AG09309 (cell line): ENCODE results near the gene ZC3H13.

Experiments
- DNase-seq: peaks from one replicate; pipeline ENCODE4 v3.0.0-alpha.2; 2010; ENCODE audit warnings: low read depth
- H3K4me3 ChIP-seq: 2 replicates; pipeline ENCODE4 v1.5.1; 2011; ENCODE audit warnings: mild to moderate bottlenecking, low read depth, low read length, moderate library complexity; ENCODE audit not compliant: control insufficient read depth
- CTCF ChIP-seq: IDR thresholded peaks from 2 replicates; pipeline ENCODE4 v1.5.1; 2011; ENCODE audit warnings: mild to moderate bottlenecking, low read depth, low read length, inconsistent platforms; ENCODE audit not compliant: insufficient read depth, control insufficient read depth; ENCODE audit errors: missing control alignments

Gene ZC3H13

DNA sequence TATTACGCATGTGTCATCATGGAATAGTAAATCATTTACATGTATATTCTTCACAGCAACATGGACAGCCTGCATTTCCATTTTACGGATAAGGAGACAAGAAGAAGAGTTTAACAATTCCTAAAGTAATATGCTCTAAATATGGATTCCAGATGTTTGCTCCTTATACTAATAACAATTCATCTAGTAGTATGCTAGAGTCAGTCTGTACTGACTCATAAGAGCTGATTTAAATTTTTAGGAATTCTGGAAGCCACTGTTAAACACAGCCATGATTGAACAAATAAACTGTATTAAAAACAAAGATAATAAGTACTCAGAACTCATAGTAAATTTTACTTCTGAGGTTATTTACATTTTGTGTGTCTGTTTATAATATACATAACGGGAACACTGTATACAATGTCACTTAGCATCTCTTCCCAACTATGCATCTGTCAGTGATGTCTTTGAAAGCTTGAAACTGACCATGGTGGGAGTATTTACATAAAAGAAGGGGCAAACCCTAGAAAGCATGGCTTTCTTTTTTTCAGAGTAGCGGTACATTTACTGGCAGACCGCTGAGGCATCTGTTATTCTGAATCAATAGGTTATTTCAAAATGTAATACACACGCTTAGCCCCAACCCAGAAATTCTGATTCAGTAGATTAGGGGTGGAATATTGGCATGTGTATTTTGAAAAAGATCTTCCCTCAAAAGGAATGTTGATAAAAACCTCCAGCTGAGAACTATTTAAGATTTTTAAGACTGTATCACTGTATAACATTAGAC is 12.9 kb downstream of the ZC3H13 start:
- TF ChIP-seq CTCF = no peak
- no peak for DNase-seq
- H3K4me3 ChIP-seq = no peak overlapping the region

- no peak for TF ChIP-seq CTCF
- no peak for DNase-seq
- H3K4me3 ChIP-seq = no peak overlapping the region
Measured at GRCh38 chr13:46038296-46038695, 14.2 kb downstream of the ZC3H13 start.

GRCh38 chr13:46035066-46035465 is 17.5 kb downstream of the ZC3H13 start:
- TF ChIP-seq CTCF = no peak
- no peak for DNase-seq
- no peak overlapping the region for H3K4me3 ChIP-seq

- no peak for TF ChIP-seq CTCF
- no peak overlapping the region for H3K4me3 ChIP-seq
- no peak for DNase-seq
Measured at GRCh38 chr13:46032341-46032740, 20.2 kb downstream of the ZC3H13 start.

DNA sequence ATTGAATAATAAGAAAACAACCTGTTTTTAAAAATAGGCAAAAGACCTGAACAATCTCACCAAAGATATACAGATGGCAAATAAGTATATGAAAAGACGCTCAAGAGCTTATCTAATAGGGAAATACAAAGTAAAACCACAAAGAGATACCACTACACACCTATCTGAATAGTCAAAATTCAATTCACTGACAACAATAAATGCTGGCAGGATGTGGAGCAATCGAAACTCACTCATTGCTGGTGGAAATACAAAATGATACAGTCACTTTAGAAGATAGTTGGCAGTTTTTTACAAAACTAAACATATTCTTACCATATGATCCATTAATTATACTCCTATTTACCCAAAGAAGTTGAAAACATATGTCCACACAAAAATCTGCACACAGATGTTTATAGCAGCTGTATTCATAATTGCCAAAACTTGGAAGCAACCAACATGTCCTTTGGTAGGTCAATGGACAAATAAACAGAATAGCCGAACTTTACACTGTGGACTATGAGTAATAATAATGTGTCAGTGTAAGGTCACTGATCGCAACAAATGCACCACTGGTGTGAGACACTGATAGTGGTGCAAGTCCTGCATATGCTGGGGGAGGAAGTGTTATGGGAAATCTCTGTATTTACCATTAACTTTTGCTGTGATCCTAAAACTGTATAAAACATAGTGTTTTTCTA is 20.8 kb downstream of the ZC3H13 start:
- no peak for DNase-seq
- no peak for TF ChIP-seq CTCF
- no peak overlapping the region for H3K4me3 ChIP-seq

DNA sequence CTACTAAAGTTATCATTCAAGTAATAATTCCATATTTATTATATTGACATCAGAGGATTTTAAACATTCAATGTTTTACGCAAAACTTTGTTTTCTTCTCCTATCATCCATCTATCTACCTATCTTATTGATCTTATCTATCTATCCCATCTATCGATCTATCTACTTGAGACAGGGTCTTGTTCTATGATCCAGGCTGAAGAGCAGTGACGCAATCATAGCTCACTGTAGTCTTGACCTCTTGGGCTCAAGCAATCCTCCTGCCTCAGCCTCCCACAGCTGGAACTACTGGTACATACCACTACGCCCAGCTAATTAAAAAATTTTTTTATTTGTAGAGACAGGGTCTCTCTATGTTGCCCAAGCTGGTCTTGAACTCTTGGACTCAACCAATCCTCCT is 27.4 kb downstream of the ZC3H13 start:
- TF ChIP-seq CTCF = no peak
- no peak overlapping the region for H3K4me3 ChIP-seq
- DNase-seq = no peak
